Activated CD4-positive, alpha-beta T cell treated with anti-CD3 and anti-CD28 coated beads for 48 hours (primary cell): ENCODE measurements around the gene IL22RA1.

Source experiments
- DNase-seq: peaks from one replicate; pipeline ENCODE4 v3.0.0-alpha.2; 2020

The IL22RA1 gene

DNA sequence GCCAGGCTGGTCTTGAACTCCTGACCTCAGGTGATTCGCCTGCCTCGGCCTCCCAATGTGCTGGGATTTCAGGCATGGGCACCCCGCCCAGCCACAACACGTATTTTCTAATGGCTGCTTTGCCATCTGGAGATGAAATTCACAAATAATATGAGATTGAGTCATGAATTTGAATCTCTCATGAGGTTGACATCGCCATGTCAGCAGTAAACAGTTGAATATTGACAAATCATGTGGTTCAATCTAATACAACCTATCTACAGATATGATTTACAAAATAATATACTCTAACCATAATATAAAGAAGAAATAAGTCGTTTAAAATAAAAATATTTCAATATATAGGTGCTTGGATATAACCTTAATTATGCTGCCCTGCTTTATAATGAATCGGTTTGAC lies 73.1 kb downstream of the IL22RA1 start:
- DNase-seq: no peak
